ENCODE measurements around the gene NET1. TPM values are rescaled to one million over a fixed set of nuclear protein-coding genes. Genes with fewer than 3 reads are reported as not detected.
"Not testable (repeated sequence)": the region's sequence is repeated elsewhere in the genome, so short reads cannot be mapped to it uniquely, and the experiment has no call there.

The NET1 gene
- total RNA-seq, 3 donors from 2014 or later = 213 to 399 (median 359) TPM

GRCh38 chr10:5402798-5403197 lies 9.6 kb upstream of the NET1 start:
- no peak overlapping the region for H3K4me3 ChIP-seq
- ATAC-seq (peak; percentile 85), DNase-seq (peak in 1 of 3 donors; percentile 75)
- H3K4me1 ChIP-seq (ENCODE audit: low read depth) = no peaks in the 10 kb centered on the region
- intact Hi-C loops (cut with DNase I, micrococcal nuclease) = no loop called here
- no peak for TF ChIP-seq CTCF (IDR thresholded peaks at IDR 0.05)
- no peaks in the 10 kb centered on the region for H3K36me3 ChIP-seq (ENCODE audit: low read depth)
- H3K9me3 ChIP-seq = no peaks in the 10 kb centered on the region

- ATAC-seq = peak; percentile 95
- intact Hi-C loops (cut with DNase I, micrococcal nuclease) = no loop called here
- Histone ChIP-seq H3K4me3 (no peak within 1 kb of the TSS), H3K36me3 (ENCODE audit: low read depth) (no peaks in the 10 kb centered on the region), H3K9me3 (no peaks in the 10 kb centered on the region), H3K4me1 (ENCODE audit: low read depth) (no peaks in the 10 kb centered on the region)
- TF ChIP-seq CTCF (IDR thresholded peaks at IDR 0.05) = no peak
- DNase-seq = peak in 2 of 3 donors; percentile 53 to 70
These were observed 7.9 kb upstream of the NET1 start, which contains the start of gene TUBAL3 for GRCh38 chr10:5404208-5405041. TUBAL3 (minus strand) TSS chr10:5404828; CDS start chr10:5404792, 36 bp downstream.

- DNase-seq (no peak), ATAC-seq (no peak)
- TF ChIP-seq CTCF (IDR thresholded peaks at IDR 0.05) = no peak
- intact Hi-C loops (cut with DNase I, micrococcal nuclease) = no loop called here
- Histone ChIP-seq H3K4me3 (no peak overlapping the region), H3K4me1 (ENCODE audit: low read depth) (peaks cover under 1% of the 10 kb centered on the region), H3K9me3 (no peaks in the 10 kb centered on the region), H3K36me3 (ENCODE audit: low read depth) (no peaks in the 10 kb centered on the region)
These were observed 5.4 kb upstream of the NET1 start for GRCh38 chr10:5406918-5407317.

GRCh38 chr10:5410787-5411186 lies 1.6 kb upstream of the NET1 start:
- H3K4me3 ChIP-seq; ATAC-seq; H3K36me3 ChIP-seq (ENCODE audit: low read depth); DNase-seq; intact Hi-C loops (cut with DNase I, micrococcal nuclease); H3K9me3 ChIP-seq; H3K4me1 ChIP-seq (ENCODE audit: low read depth): not testable (repeated sequence)

- peaks cover 3% of the 10 kb centered on the region for H3K4me1 ChIP-seq (ENCODE audit: low read depth)
- no peak overlapping the region for H3K4me3 ChIP-seq
- no peaks in the 10 kb centered on the region for H3K9me3 ChIP-seq
- no peak for DNase-seq
- intact Hi-C loops (cut with DNase I, micrococcal nuclease) = no loop called here
- peak; percentile 4 for ATAC-seq
- no peak for TF ChIP-seq CTCF (IDR thresholded peaks at IDR 0.05)
- H3K36me3 ChIP-seq (ENCODE audit: low read depth) = no peaks in the 10 kb centered on the region
These were observed 448 bp upstream of the NET1 start for GRCh38 chr10:5411941-5412276.

- ATAC-seq (peak; percentile 24), DNase-seq (no peak)
- no peaks in the 10 kb centered on the region for H3K9me3 ChIP-seq
- H3K4me1 ChIP-seq (ENCODE audit: low read depth) = peaks cover 3% of the 10 kb centered on the region
- peak overlapping the region; percentile 35 for H3K4me3 ChIP-seq
- intact Hi-C loops (cut with DNase I, micrococcal nuclease) = no loop called here
- no peak for TF ChIP-seq CTCF (IDR thresholded peaks at IDR 0.05)
- no peaks in the 10 kb centered on the region for H3K36me3 ChIP-seq (ENCODE audit: low read depth)
These were observed 918 bp downstream of the NET1 start for GRCh38 chr10:5413012-5413938.
